Fibroblast of the aortic adventitia (primary cell): ENCODE results near the gene MOG. TPM values are rescaled to one million over a fixed set of nuclear protein-coding genes. Genes with fewer than 3 reads are reported as not detected.
A peak's percentile ranks its signal among the peaks of the same experiment; 100 is the strongest.

Experiments
- DNase-seq: peaks from one replicate; pipeline ENCODE4 v3.0.0-alpha.2; 2010; ENCODE audit warnings: low read depth
- H3K4me3 ChIP-seq: 2 replicates; pipeline ENCODE4 v1.5.1; 2011; ENCODE audit warnings: low read depth, mild to moderate bottlenecking, control low read depth, low read length, moderate library complexity
- total RNA-seq: library from RNA; depleted of rRNA; stranded (reverse); fragments of >200 nt; gene quantifications from 2 replicates; pipeline ENCODE4 v1.2.3, GENCODE V29; 2012; ENCODE audit warnings: low replicate concordance
- TF ChIP-seq, protein P1 (sequence below): IDR thresholded peaks from 2 replicates; pipeline ENCODE4 v1.5.1; 2011; ENCODE audit warnings: mild to moderate bottlenecking, low read length, control low read depth, inconsistent platforms; ENCODE audit not compliant: insufficient read depth

Gene MOG
- total RNA-seq, 1 donor: not detected

DNA sequence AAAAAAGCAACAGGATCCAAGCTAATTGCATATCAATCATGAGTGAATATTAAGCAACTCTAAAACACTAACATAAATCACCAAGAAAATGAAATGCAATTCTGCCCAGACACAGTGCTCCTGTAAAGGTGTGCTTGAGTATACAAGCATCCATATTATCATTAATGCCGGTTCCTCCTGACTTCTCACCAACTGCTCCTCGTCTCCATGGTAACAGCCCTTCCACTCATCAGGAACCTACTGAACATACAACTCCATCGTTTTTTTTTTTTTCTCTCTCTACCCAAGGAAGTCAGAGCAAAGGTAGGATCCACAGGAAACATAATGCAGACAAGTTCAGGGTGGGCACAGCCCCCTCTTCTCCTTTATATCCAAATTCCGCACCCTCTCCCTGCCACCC lies 36.3 kb upstream of the MOG start:
- H3K4me3 ChIP-seq: no peak overlapping the region
- DNase-seq: no peak
- TF ChIP-seq, protein P1, sequence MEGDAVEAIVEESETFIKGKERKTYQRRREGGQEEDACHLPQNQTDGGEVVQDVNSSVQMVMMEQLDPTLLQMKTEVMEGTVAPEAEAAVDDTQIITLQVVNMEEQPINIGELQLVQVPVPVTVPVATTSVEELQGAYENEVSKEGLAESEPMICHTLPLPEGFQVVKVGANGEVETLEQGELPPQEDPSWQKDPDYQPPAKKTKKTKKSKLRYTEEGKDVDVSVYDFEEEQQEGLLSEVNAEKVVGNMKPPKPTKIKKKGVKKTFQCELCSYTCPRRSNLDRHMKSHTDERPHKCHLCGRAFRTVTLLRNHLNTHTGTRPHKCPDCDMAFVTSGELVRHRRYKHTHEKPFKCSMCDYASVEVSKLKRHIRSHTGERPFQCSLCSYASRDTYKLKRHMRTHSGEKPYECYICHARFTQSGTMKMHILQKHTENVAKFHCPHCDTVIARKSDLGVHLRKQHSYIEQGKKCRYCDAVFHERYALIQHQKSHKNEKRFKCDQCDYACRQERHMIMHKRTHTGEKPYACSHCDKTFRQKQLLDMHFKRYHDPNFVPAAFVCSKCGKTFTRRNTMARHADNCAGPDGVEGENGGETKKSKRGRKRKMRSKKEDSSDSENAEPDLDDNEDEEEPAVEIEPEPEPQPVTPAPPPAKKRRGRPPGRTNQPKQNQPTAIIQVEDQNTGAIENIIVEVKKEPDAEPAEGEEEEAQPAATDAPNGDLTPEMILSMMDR: no peak

DNA sequence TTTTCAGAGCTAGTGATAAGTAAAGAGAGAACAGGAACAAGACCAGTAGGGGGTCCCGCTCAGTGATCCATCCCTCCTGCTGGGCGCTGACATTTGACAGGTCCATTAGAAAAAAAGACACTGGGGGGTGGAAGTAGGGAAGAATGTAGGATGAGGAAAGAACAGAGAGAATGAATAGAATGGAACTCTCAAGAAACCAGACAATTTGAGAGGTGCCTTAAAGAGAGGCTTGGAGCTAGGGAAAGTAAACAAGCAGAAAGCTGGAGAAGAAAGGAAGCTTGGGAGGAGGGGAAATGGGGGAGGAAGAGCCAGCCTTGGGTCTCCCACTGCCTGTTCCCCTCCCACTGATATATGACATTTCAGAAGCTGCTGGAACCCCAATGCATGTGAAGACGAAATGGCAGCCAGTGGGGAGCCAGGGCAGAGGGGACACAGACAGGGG lies 32.4 kb upstream of the MOG start:
- TF ChIP-seq, protein P1: no peak
- no peak overlapping the region for H3K4me3 ChIP-seq
- no peak for DNase-seq

DNA sequence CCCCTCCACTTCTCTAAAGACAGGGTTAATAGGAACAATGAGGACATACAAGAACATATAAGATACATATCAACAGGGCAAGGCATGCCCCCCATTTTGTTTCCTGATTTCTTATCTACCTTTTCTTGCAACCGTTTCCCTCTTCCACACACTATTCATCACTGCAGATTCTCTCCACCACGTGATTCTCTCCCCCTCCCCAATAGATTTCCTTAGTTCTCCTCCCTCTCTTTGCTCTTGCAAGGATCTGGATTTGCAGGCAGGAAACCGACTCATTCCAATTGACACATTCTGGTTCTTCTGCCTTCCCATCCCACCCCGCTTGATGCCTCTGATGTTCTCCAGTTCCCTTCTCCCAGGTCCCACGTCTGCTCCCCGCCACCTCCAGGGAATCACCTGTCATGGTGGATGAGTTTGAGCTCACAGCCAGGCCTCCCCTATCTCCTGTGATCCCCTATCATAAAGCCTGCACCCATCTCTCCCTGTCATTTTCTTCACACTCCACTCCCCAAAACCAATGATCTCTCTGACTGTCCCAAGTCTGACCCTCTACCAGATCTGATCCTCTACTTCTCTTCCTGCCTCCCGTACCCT lies 31.5 kb upstream of the MOG start:
- TF ChIP-seq, protein P1: no peak
- no peak for DNase-seq
- H3K4me3 ChIP-seq: no peak overlapping the region

DNA sequence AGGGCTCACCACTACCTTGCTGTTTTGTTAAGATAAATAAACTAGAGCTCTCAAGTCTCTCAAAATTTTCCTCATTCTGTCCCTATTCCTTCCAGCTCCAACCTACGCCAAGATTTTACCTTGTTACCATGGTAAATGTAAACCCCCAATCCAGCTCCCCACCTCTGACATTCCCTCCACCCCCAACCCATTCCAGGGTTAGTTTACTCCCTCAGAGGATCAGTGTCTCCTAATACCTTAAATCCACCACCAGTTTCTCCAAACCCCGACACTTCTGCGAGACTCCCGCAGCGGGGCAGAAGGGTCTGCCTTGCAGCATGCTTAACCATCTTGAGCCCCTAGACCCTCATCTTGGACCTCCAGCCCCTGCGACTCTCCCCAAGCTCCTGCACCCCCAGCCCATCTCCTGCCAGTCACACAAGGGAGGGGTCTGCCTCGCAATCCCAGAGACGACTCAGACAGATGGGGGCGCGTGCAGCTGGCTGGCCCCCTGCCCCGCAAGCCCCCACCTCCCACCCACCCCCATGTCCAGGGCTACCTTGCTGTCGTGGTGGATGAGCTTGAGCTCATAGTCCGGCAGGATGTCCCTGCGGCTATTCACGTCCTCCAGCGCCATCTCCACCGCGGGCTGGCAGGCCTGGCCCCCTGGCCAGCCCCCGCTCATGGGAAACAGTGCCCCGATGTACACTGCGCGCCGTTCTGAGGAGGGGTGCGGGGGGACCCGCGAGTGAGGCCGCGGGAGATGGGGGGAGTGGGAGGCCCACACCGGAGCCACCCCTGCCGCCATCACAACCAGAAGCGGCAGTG lies 29.7 kb upstream of the MOG start:
- DNase-seq: no peak
- TF ChIP-seq, protein P1: no peak
- peak overlapping the region; percentile 82 for H3K4me3 ChIP-seq

DNA sequence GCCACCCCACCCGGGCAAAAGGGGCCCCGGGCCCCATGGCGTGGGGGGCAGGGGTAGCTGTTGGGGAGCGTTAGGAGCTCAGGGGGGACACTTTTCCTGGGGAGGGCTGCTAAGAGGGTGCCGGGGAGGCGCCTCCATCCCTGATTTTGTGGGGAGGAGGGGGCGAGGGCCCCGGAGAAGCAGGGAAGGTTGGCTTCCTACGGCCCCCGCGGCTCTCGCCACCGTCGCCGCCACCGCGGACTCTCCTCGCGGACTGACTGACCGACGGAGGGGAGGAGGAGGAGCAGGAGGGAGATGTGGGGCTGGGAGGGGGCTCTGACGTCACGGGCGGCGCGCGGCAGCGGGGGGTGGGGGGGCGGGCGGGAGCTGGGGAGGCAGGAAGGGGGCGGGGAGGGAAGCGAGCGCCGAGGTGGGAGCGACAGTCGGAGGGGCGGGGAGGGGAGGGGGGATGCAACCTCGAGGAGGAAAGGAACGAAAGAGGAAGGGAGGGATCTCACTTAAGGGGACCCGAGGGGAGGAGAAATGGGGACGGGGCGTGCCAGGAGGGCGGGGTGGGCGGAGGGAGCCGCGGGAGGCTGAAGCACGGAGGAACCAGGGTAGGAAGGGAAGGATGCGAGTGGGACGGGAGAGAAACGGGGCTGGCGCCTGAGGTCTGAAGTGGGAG lies 29.0 kb upstream of the MOG start:
- TF ChIP-seq, protein P1: no peak
- H3K4me3 ChIP-seq: peak overlapping the region; percentile 82
- DNase-seq: peak; percentile 82

DNA sequence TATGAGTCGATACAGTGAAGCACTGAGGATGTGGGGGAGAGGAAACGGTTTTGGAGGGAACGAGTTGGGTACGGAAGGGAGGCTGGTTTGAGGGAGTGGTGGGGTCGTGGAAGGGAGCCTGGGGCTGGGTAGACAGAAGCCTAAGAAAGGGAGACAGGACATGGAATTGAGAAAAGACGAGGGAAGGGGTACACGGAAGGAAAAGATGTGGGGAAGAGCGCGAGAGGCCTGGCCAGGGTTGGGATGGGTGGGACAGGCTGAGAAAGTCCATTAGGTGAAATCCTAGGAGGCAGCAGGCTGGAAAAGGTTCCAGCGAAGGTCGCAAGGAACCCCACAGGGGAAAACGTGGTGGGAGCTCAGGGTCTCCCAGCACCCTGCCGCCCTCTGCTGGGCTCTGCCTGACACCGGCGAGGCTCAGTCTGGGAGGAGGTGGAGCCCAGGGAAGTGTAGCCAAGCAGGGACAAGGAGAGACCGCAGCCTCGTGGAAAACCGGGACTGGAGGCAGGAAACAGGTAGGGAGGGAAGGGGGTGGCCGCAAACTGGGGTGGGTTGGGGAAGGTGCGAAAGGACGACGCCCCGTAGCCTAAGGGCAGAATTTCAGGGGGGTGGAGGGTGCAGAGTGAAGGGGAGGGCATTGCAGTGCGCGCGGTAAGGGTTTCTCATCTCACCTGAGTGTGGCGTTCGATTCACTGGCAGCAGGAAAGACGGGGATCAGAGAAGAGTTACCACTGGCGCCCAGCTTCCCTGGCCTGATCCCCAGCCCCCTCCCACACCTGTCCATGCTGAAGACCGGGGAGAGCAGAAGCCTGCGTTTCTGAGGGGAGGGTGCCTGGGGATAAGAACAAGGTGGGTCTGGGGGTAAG lies 28.2 kb upstream of the MOG start:
- DNase-seq: peak; percentile 62
- TF ChIP-seq, protein P1: peak; percentile 90

More for the DNA sequence above, 28.2 kb upstream of the MOG start:
- peak overlapping the region; percentile 82 for H3K4me3 ChIP-seq
